Activated B cell treated with CpG ODN at 0.5 μM for 24 hours (primary cell): ENCODE measurements around the gene MBOAT1. TPM values are rescaled to one million over a fixed set of nuclear protein-coding genes. Genes with fewer than 3 reads are reported as not detected.

Source experiments
- ATAC-seq: fragments of 200-7000 bp; cut with Tn5 transposase; one replicate; pipeline ENCODE4 v1.10.0; 2021; ENCODE audit warnings: low read depth, mild to moderate bottlenecking, moderate library complexity
- CTCF ChIA-PET: fragments of 350-600 bp; sonication (Branson Sonifier 250); formaldehyde crosslinking; loops from one replicate; lab custom pipeline; 2021; ENCODE audit warnings: antibody characterized with exemption; lab: Charles Lee
- POLR2A ChIA-PET: fragments of 350-600 bp; sonication (Branson Sonifier 250); formaldehyde crosslinking; loops from one replicate; lab custom pipeline; 2021; ENCODE audit warnings: antibody characterized with exemption; lab: Charles Lee
- DNase-seq: peaks from one replicate; pipeline ENCODE4 v3.0.0; 2022
- H3K27ac Mint-ChIP-seq: one replicate; pipeline ENCODE4 v1.8.0; 2020; ENCODE audit warnings: mixed read lengths
- H3K27me3 Mint-ChIP-seq: one replicate; pipeline ENCODE4 v1.8.0; 2021; ENCODE audit warnings: mixed read lengths
- H3K36me3 Mint-ChIP-seq: one replicate; pipeline ENCODE4 v1.8.0; 2021; ENCODE audit warnings: low read depth, mixed read lengths
- H3K4me1 Mint-ChIP-seq: one replicate; pipeline ENCODE4 v1.8.0; 2021; ENCODE audit warnings: mixed read lengths
- H3K4me3 Mint-ChIP-seq: one replicate; pipeline ENCODE4 v1.8.0; 2020; ENCODE audit warnings: mild to moderate bottlenecking, mixed read lengths
- H3K9me3 Mint-ChIP-seq: one replicate; pipeline ENCODE4 v1.8.0; 2020; ENCODE audit warnings: mixed read lengths
- intact Hi-C: fragments of 100-400 bp; cut with micrococcal nuclease; formaldehyde crosslinking; loops from one replicate; pipeline ENCODE4 v1.15.1; 2024
- total RNA-seq: library from RNA; stranded (reverse); gene quantifications from 2 replicates; pipeline ENCODE4 v1.2.3, GENCODE V29; 2022
- TF ChIP-seq, protein P1 (sequence below): fragments of 200-600 bp; IDR thresholded peaks from one replicate; pipeline ENCODE4 v1.8.0; 2022; ENCODE audit warnings: antibody characterized with exemption, mild to moderate bottlenecking

Gene MBOAT1
- total RNA-seq, 1 donor from 2014 or later: 3.7 TPM

DNA sequence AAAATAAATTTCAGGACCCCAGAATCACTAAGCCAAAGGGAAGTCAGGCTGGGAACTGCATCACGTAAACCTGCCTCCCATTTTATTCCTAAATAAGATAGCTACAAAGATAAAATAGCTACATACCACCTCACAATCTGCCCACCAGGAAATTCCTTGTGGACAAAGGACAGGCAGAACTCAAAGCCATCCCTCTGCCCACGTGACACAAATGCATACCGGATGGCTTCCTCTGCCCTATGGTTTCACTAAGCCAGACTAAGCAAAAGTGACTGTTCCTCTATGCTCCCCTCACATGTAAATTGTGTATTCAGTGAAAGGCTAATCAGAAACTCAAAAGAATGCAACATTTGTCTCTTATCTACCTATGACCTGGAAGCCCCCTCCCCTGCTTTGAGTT is 15.0 kb downstream of the MBOAT1 start:
- Mint-ChIP-seq H3K4me1 (no peaks in the 10 kb centered on the region), H3K4me3 (no peak overlapping the region), H3K36me3 (no peaks in the 10 kb centered on the region), H3K27ac (no peak overlapping the region), H3K9me3 (no peaks in the 10 kb centered on the region), H3K27me3 (no peaks in the 10 kb centered on the region)
- ChIA-PET CTCF (no interaction called here), POLR2A (no interaction called here)
- no peak for ATAC-seq
- DNase-seq: no peak
- intact Hi-C loops: no loop called here
- TF ChIP-seq, protein P1, sequence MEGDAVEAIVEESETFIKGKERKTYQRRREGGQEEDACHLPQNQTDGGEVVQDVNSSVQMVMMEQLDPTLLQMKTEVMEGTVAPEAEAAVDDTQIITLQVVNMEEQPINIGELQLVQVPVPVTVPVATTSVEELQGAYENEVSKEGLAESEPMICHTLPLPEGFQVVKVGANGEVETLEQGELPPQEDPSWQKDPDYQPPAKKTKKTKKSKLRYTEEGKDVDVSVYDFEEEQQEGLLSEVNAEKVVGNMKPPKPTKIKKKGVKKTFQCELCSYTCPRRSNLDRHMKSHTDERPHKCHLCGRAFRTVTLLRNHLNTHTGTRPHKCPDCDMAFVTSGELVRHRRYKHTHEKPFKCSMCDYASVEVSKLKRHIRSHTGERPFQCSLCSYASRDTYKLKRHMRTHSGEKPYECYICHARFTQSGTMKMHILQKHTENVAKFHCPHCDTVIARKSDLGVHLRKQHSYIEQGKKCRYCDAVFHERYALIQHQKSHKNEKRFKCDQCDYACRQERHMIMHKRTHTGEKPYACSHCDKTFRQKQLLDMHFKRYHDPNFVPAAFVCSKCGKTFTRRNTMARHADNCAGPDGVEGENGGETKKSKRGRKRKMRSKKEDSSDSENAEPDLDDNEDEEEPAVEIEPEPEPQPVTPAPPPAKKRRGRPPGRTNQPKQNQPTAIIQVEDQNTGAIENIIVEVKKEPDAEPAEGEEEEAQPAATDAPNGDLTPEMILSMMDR: no peak

DNA sequence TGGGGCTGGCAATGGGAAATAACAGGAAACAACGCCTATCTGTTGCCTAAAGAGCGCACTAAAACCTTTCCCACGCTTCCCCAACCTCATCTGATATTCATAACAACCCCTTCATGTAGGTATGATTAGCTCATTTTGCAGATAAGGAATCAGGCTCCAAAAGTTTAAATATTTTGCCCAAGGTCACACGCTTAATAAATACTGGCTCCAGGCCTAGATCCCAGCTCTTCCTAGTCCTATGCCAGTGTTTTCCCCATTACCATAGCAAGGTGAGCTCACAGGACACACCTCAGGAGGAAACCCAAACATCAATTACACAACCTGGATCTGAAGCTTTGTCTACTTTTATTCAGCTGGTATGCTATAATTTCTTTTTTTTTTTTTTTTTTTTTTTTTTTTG is 19.6 kb downstream of the MBOAT1 start:
- Mint-ChIP-seq H3K9me3 (peaks cover 5% of the 10 kb centered on the region), H3K27ac (no peak overlapping the region), H3K4me3 (no peak overlapping the region), H3K36me3 (peaks cover 4% of the 10 kb centered on the region), H3K27me3 (no peaks in the 10 kb centered on the region), H3K4me1 (no peaks in the 10 kb centered on the region)
- no peak for DNase-seq
- TF ChIP-seq, protein P1: no peak
- CTCF ChIA-PET: no interaction called here
- POLR2A ChIA-PET: no interaction called here
- intact Hi-C loops: no loop called here
- ATAC-seq: no peak

DNA sequence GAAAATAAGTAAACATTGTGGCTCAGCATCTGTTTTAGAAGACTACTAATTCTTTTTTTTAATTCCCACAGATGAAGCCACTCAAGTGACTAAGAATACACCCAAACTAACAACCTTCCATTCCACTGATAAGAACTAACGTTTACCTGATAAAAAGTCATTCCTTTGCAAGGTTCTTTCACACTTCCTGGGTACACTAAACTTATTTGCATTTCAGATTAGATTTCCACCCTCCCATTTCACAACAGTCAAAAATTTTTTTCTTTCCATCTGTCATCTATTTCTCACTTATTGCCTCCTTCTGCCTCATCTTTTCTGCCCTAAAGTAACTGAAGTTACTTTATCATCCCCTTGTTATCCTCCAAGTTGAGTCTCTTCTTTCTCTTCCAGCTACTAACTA is 20.3 kb downstream of the MBOAT1 start:
- no peak overlapping the region for H3K27ac Mint-ChIP-seq
- ChIA-PET POLR2A (no interaction called here), CTCF (no interaction called here)
- intact Hi-C loops: no loop called here
- H3K4me3 Mint-ChIP-seq: no peak overlapping the region
- DNase-seq: no peak
- no peak for ATAC-seq
- no peaks in the 10 kb centered on the region for H3K4me1 Mint-ChIP-seq
- peaks cover 5% of the 10 kb centered on the region for H3K36me3 Mint-ChIP-seq
- TF ChIP-seq, protein P1: no peak
- no peaks in the 10 kb centered on the region for H3K27me3 Mint-ChIP-seq
- H3K9me3 Mint-ChIP-seq: peaks cover 5% of the 10 kb centered on the region

DNA sequence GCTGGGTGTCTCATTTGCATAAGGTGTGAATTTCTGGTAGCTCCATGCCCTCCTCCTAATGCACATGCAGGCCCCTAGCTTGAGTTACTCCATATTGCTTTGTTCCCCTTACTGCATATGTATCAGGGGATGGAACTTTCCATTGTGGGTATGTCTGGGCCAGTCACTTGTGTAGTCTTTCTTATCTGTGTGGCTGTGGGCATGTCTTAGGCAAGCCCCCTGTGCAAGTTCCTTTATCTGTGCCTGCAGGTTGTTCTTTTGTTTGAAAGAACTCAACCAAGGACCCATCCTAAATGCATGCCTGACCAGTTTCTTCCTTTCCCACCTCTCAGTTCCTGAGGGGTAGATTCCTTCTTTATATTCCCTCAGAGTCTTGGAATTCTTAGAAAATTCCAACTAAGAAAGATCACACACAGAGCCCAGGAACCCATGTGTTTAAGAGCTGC is 23.6 kb downstream of the MBOAT1 start:
- ATAC-seq: no peak
- ChIA-PET CTCF (no interaction called here), POLR2A (no interaction called here)
- Mint-ChIP-seq H3K36me3 (peaks cover 9% of the 10 kb centered on the region), H3K27me3 (no peaks in the 10 kb centered on the region), H3K4me3 (no peak overlapping the region), H3K4me1 (no peaks in the 10 kb centered on the region), H3K27ac (no peak overlapping the region), H3K9me3 (peaks cover 10% of the 10 kb centered on the region)
- intact Hi-C loops: no loop called here
- no peak for DNase-seq
- TF ChIP-seq, protein P1: no peak

DNA sequence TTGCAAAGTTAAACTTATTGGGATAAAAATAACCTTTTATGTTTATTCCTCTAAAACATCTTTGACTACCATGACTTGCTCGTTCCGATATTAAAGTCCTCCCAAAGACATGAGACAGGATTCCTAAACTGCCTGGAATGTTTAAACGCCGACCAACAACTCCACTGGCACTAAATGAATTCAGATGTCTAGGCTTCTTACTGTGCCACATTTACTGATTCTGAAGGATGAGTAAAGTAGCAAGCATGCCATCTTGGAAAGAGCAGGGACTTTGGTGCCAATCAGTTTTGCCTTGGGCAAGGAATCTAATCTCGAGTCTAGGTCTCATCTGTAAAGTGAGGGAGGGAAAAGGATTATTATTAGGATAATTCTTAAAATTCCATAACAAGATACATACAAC is 25.3 kb downstream of the MBOAT1 start:
- H3K36me3 Mint-ChIP-seq: peaks cover 11% of the 10 kb centered on the region
- no peak for ATAC-seq
- intact Hi-C loops: no loop called here
- no peaks in the 10 kb centered on the region for H3K27me3 Mint-ChIP-seq
- ChIA-PET POLR2A (no interaction called here), CTCF (no interaction called here)
- peaks cover 14% of the 10 kb centered on the region for H3K9me3 Mint-ChIP-seq
- no peaks in the 10 kb centered on the region for H3K4me1 Mint-ChIP-seq
- no peak overlapping the region for H3K4me3 Mint-ChIP-seq
- TF ChIP-seq, protein P1: no peak
- no peak for DNase-seq
- H3K27ac Mint-ChIP-seq: no peak overlapping the region
